GM18502 (cell line): ENCODE data around the gene BNC2.

Source experiments
- ATAC-seq: cut with Tn5 transposase; IDR thresholded peaks from one replicate; pipeline ENCODE4 v1.9.1; 2021; ENCODE audit warnings: mild to moderate bottlenecking; ENCODE audit not compliant: unreplicated experiment, poor library complexity

BNC2 gene

DNA sequence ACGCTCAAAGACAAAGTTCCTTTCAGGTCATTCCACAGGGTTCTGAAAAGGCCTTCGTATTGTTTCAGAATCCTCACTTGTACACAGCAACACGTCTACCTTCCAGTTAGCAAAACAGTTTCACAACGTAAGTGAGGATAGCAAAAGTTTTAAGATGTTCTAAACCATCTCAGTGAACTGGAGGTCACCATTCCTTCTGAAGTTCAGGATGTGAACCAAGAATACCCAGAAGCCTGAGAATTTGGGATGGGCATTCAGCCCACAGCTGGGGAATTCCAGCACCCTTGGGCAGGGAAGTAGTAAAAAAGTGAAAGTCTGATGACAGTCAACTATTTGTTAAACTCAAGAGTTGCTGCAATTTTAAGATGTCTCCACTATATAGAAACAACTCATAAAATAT, 224.5 kb downstream of the BNC2 start:
- ATAC-seq = no peak

- no peak for ATAC-seq
These were observed 227.9 kb downstream of the BNC2 start for GRCh38 chr9:16642421-16643109.

DNA sequence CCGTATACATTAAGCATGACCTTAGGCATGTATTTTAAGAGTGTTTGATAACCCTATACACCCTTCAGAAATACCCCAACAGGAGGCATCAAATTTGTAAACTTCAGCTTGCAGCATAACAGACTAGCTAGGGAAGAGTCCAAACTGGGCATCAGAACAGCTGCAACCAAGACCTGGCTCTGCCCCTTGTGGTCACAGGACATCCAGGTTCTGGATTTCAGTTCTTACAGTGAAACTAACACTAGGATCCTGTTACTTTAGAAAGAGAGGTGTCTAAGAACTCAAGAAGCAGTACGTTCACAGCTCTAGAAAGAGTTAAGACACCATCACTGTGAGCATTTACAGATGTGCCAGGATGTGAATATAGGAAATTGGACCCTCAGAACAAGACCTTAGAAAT, 229.8 kb downstream of the BNC2 start:
- no peak for ATAC-seq

- no peak for ATAC-seq
These were observed 230.8 kb downstream of the BNC2 start for GRCh38 chr9:16639644-16640043.

DNA sequence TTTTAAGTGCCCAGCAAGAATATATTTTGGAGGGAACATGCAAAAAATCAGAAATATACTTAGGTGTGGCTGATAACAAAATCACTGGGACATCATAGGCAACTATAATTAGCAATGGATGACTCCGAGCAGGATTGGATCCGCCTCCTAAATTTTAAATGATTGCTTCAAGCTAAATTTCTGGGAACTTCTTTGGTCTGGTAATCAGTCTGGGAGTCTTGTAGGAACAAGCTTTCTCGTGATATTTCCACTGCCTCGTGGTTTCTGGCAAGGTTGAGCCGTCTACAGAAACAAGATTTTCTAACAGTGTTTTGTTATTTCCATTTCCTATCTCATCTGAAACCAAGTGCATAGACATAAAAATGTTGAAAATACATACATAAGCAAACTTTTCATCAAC, 232.6 kb downstream of the BNC2 start:
- no peak for ATAC-seq

DNA sequence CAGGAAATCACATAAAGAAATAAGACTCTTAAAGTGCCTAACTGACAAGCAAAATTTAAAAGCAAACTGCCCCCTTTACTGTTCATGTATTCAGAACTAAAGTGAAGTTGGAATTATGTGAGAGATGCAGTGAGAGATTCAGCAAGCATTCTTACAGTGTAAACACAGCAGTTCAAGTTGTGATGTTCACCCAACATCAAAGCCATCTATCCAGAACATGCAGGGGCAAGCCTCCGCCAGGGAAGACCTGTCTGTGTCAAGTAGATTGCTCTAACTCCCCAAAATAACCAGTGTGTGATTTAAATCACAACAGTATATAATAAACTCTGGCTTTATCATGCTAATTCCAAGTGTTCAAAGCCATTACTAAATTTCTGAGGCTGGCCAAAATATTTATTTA, 233.3 kb downstream of the BNC2 start:
- no peak for ATAC-seq

DNA sequence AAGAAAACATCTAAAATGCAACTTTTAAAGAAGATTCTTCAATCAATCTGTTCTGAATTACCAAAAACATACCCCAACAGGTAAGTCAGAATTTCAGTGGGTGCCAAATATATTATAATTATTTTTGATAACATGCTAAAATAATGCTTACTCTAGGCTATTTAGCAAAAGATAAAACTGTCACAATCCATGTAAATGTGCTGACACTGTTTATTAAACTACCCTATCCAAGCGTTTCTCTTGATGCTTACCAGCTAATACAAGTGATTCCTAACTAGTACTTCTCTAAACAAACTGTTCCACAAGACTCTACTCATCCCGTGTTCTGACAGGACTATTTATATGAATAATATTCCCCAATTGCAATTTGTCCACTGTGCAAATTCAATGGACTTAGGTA, 236.7 kb downstream of the BNC2 start:
- no peak for ATAC-seq

- ATAC-seq = no peak
These were observed 242.1 kb downstream of the BNC2 start for GRCh38 chr9:16628413-16628812.

- ATAC-seq = no peak
These were observed 242.5 kb downstream of the BNC2 start for GRCh38 chr9:16627967-16628366.

GRCh38 chr9:16627521-16627920, 242.9 kb downstream of the BNC2 start:
- ATAC-seq = no peak

GRCh38 chr9:16626577-16627130, 243.8 kb downstream of the BNC2 start:
- ATAC-seq = no peak

GRCh38 chr9:16625811-16626210, 244.7 kb downstream of the BNC2 start:
- ATAC-seq = no peak

DNA sequence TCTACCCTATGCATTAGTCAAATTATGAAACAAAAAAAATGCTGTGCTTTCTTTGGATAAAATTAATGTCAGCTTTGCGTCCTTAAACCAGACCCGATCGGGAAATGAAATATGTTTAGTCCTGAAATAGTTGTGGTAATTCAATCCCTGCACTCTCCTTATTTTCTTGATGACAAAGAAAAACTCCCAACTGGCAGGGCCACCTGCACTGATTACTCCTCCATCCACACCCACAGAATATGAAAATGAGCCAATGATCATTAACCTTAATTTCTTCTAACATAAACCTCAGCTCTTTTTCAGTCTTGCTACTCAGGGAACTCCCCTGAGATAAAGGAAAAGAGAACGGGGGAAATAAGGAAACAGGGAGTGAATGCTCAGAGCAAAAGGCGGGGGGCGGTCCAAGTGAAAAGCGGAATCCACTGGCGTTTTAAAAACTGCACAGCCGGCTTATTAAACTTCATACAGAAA, 245.3 kb downstream of the BNC2 start:
- no peak for ATAC-seq

- ATAC-seq = no peak
These were observed 245.7 kb downstream of the BNC2 start for GRCh38 chr9:16624744-16625117.

DNA sequence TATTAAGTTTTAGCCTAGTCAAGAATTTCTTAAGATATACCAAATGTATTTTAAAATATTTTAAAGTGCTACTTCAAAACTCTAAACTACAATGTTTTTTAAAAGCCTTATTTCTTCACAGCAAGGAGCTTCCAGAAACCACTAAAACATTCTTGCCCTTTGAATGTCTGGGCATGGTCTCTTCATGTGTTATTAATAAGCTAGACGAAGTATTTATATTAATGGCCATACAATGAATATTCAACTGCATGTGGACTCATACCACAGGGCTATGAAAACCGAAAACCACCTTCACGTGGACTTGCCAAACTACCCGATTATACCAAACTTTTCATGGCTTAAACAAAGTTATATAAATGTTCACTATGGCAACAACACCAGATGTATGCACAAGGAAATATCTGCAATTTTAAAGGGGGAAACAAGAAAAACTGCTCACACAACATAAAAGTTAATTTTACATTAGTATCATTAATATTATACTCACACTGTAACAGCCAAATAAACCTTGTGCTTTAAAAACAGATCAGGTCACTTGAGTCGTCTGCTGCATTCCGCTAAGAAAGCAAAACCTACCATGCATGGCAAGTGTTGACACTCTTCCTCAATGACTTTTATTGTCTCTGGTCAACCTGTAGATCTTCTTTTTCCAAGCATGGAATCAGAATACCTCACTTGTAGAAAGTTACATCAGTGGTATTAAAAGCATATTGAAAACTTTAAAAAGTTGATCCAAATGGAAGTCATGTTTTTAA, 246.3 kb downstream of the BNC2 start:
- ATAC-seq = no peak

DNA sequence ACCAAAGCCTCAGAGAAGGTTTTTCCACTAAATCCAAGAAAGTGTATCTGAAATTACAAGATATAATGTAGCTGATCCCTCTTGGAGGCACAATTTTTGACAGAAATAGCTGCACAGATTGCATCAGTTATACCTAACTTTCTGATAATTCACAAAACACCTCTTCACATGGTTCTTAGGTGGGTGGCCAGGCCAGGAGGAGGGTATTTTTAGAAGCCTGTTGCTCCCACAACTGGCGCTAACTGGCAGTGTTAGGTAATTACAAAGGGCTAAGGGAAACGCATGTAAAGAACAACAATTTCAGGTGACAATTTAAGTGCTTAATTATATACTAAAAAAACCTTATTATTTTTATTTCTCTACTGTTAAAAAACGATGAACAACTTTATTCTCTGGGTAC, 247.9 kb downstream of the BNC2 start:
- ATAC-seq = no peak

DNA sequence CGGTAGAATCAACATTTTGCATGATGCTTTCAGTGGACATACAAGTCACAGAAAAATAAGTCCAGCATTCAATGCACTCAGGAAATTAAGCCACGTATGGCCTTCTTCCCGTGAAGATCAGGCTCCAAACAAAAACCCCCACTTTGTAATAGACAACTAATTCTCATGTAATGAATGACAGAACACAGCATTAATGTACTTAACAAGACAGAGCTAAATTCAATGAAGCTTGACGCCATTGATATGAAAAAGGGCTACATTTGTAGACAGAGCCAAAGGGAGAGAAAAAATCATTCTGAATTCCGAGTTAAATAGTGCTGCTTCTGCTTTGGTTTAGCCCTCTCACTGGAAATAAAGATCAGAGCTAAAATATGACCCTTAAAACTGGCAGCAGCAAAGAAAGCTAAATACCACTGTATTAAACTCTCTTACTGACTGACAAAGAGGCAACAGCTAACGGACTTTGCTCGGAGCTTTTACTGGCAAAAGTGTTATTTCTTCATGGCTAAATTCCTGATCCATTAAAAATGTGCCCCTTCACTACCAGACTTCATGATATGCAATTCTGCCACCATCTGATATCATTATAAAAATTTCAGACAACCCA, 250.5 kb downstream of the BNC2 start:
- no peak for ATAC-seq

DNA sequence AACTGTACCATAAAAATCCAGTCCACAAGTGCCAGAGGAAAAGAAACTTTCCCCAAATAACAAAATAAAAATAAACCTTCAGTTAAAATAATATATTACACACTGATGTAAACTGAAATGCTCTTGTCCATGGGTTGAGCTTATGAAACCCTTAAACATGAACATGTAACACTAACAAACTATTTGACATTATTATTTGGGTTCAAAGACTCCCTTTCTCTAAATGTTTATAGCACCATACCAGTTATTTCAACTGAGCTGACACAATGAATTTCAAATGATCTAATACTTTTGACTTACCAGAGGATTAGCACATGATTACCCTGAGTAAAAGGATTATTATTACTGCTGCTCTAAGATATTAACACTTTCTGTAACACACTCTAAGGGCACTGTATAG, 251.1 kb downstream of the BNC2 start:
- no peak for ATAC-seq

GRCh38 chr9:16618524-16618923, 251.9 kb downstream of the BNC2 start:
- ATAC-seq = no peak

DNA sequence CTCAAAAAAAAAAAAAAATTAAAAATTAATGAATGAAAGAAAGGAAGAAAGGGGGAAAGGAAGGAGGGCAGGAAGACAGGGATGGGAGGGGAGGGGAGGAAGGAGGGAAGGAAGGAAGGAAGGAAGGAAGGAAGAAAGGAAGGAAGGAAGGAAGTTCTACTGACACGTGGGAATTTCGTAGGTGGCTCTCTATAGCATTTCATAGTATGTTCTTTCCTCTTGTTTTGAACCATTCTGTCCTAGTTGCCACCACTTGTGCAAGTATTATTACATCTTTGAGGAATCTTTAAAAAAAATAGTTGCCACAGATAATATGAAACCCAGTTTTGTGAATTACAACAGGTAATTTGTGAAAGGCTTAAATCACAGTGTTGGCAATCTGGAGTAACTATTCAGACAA, 253.8 kb downstream of the BNC2 start:
- ATAC-seq = no peak

- ATAC-seq = no peak
These were observed 255.0 kb downstream of the BNC2 start for GRCh38 chr9:16615451-16615850.
